Activated CD4-positive, alpha-beta T cell treated with anti-CD3 and anti-CD28 coated beads, Interleukin-2, Interleukin-6, amounts not matched to agents 100 ng/mL and 50 ng/mL, durations not matched to agents 16 hours and 8 hours (primary cell): Measurements from ENCODE around the gene RAB11A.

Source experiments
- DNase-seq: peaks from one replicate; pipeline ENCODE4 v3.0.0-alpha.2; 2020

Gene RAB11A

DNA sequence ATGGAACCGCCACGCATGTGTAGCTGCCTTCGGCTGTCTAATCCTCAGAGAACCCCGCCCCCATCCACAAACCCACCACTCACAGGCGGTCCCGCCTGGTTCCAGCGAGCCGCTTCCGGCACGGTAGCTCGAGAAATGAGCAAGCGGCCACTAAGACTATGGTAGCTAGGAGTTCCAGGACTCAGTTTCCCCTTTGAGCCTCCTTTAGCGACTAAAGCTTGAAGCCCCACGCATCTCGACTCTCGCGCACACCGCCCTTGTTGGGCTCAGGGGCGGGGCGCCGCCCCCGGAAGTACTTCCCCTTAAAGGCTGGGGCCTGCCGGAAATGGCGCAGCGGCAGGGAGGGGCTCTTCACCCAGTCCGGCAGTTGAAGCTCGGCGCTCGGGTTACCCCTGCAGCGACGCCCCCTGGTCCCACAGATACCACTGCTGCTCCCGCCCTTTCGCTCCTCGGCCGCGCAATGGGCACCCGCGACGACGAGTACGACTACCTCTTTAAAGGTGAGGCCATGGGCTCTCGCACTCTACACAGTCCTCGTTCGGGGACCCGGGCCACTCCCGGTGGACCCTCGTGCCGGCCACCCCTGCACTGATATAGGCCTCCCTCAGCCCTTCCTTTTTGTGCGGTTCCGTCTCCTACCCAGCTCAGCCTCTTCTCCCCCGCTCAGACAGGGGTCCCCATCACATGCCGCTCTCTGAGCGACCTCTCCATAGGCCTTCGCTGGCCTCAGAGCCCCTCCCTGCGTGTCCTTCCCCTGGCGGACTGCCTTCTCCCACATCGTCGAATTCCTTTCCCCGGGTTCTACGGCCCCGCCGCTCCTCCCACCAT is at the start of gene RAB11A:
RAB11A (plus strand) TSS at position 366 of the 828 bp plus-strand sequence; CDS start at position 461, 95 bp downstream.
- peak; percentile 97 for DNase-seq

DNA sequence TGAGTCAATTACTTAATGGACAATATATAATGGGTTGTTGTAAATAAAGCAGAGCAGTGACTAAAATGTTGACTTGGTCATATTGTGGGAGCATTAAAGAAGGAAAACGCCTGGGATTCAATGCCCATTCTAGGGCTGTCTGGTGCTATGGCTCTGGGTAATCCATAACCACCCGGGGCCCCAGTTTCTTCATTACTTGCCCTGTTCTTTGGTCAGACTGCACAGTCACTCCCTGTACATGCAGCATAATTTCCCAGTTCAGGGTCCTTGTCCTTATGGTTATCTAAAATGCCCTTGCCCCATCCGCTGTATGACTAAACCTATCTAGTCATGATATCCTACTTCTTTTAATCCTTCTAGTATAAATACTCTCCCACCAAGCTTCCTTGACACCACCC is 49.7 kb upstream of the RAB11A start:
- no peak for DNase-seq

DNA sequence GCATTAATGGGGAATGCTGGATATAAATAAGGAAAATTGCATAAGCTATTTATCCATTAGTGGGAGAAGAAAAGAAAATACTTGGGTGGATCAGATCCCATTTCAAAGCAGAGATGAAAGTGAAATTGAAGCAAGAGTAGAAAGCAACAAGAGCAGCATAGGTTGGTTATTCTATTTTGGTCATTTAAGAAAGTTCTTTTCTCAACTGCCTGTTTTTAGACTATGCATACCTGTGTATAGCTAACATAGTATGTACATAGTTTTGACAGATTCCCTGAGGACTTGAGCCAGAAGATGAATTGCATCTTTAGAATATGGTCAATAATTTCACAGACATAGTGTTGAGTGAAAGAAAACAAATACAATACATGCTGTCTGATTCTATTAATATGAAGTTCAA is 48.2 kb upstream of the RAB11A start:
- DNase-seq = no peak

DNA sequence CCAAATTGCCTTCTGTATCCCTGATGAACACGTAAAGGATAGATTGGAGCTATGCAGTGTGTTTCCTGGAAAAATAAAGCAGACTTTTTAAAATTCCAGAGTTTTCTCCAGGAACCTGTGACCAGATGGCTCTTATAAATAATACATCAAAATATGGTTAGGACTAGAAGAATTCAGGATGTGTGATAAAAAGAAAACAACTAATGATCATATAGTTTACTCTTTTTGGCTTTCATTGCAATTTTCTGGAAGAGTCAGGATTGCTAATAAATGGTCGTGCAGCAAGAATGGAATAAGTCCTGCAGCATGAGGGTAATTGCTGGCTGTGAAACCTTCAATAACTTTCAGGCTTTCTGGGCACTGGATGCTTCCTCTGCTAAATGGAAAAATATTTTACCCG is 47.0 kb upstream of the RAB11A start:
- no peak for DNase-seq

DNA sequence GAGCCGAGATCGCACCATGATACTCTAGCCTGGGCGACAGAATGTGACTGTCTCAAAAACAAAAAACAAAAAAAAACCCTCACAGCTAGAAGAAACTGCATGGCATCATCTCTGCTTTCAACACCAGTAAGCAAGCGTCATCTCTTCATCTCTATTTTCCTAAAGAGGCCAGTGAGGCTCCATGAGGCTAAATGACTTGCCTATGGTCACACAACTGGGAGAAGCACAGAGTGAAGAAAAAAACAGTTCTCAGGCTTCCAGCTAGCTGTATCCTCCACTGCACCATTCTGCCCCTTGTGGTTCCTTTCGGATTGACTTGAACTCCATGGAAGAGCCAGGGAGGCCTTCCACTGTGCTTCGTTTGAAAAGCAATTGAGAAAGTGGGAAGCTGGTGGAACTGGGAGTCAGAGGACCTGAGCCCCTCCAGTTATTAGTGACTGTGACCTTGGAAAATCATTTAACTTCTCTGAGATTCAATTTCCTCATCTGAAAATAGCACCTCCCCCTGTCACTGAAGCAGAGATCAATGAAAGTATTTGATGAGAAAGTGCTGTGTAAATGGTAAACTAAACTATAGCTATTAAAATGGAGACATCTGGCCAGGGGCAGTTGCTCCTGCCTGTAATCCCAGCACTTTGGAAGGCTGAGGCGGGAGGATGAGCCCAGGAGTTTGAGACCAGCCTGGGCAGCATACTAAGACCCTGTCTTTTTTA is 45.1 kb upstream of the RAB11A start:
- DNase-seq = no peak

DNA sequence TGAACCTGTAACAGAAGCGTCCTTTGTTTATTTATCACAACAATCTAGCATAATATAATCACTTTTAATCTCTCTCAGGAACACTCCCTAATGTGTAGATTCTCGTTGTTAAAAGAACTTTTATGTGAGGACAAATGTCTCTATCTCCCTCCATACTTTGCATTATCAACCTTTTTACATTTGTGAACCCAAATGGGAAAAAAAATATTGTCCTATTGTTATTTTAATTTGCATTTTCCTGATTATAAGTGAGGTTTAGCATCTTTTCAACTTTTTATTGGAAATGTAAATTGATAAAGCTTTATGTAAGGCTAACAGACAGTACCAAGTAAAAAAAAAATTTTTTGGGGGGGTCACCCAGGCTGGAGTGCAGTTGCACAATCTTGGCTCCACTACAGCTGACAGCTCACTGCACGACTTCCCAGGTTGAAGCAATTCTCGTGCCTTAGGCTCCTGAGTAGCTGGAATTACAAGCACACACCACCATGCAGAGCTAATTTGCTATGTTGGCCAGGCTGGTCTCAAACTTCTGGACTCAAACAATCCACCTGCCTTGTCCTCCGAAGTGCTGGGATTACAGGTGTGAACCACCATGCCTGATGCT is 44.2 kb upstream of the RAB11A start:
- DNase-seq = no peak

DNA sequence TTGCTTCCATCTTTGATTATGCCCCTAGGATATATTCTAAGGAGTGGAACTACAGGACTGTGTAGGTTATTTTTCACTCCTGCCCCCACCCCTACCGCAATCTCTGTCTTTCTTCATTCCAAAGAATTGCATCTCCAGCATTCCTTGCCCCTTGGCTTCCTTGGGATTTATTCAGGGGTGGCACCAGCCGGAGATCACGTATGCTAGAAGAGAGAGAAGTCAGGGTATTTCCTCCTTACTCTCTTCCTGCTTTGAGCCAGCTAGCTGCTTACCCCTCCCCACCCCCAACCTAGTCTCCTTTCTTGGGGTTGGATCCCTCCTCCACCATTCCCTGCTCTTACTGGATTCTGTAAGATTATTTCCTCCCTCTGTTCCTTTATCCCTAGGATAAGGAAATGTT is 42.2 kb upstream of the RAB11A start:
- DNase-seq = no peak

DNA sequence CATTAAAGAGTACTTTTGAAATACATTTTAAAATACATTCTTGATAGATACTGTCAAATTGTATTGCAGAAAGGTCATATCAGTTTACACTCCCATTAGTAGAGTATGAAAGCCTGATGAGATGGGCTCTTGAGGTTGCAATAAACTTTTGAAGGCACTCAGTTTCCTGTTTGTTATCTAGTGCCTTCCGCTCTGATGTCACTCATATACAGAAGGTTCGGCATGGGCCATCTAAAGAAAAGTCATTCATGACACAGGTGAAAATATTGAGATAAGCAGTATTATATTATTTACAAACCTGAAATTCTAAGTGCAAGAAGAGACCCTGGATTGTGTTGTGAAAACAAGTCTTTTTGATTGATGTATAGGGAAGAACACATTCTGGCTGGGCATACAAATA is 40.7 kb upstream of the RAB11A start:
- DNase-seq = peak; percentile 58

DNA sequence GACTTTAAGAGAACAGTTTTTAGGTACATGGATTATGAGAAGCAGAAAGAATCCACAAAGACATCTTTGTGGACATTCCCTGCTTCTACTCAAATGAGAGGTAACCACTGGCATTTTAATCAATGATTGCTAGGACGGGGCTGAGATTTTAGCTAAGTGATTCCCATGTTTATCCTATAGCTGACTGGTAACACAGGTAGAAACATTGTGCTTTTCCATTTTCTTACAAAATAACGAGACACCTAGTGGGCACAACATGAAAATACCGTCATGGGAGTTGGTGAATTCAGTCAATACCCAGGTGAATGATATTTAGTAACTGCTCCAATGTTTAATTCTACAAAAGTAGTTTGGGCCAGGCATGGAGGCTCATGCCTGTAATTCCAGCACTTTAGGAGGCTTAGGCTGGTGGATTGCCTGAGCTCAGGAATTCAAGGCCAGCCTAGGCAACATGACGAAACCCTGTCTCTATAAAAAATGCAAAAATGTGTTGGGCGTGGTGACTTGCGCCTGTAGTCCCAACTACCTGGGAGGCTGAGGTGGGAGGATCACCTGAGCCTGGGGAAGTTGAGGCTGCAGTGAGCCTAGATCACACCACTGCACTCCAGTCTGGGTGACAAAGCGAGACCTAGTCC is 40.0 kb upstream of the RAB11A start:
- peak; percentile 61 for DNase-seq

DNA sequence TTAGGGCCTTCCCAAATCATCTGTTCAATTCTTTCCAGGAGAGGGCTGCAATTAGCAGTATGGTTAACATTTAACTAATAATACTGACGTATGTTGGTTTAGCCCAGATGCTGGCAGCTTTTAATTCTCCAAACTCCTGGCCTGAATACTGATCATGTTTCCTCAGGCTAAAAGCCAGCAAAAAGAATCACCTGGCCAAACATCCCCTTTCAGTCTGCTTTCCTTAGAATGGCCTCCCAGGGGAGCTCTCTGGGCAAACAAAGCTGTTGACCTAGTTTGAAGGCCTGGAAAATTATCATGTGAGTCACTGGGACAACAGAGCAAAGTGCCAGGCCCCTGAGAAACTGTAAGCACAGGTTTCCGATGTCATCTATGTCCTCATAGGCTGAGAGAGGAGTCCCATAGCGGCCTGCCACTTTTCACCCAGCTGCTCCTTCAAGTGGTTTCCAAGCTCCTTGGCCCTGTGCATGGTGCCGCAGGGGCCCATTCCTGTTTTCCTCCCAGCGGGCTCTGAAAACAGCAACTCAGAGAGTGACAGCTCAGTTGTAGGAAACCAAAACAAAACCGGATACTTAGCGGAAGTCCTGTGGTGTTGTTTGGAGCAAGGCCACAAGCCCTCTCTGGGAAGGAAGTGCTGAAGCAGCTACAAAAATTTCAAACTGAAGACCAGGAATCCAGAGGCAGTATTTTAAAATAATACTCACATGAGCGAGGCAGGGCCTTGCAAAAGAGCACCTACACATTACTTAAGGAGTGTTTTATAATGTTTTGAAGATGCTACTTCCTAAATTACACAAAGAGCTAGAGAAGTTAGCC is 36.5 kb upstream of the RAB11A start:
- DNase-seq = peak; percentile 78

DNA sequence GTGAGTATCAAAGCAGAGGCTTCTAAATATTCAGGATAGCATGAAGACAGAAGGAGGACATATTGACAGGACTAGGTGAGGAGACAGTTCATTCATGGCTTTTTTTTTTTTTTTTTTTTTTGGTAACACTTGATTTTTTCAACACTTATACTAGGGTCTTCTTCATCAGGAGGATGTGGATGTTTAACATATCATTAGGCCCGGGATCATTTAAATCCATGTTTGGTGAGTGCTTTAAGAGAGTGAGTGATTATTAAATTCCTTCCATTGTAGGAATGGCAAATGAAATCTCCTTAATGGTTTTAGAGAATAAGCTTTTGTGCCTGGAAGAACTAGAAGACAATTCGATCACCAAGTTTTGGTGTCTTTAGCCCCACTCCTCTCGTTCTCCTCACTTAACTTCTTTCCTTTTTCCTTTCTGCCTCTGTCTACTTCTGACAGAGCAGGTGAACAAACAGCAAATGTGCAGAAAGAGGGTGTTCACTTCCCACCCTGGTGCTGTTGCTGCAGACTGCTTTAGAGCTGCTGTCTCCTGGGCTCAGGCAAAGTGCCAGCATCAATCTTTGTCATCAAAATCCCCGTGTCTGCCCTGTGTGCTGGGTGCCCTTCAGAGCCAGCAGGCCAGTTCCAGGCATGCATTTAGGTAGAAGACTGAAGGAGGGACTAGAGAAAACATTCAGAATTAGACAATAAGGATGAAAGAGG is 35.6 kb upstream of the RAB11A start:
- DNase-seq = peak; percentile 54

DNA sequence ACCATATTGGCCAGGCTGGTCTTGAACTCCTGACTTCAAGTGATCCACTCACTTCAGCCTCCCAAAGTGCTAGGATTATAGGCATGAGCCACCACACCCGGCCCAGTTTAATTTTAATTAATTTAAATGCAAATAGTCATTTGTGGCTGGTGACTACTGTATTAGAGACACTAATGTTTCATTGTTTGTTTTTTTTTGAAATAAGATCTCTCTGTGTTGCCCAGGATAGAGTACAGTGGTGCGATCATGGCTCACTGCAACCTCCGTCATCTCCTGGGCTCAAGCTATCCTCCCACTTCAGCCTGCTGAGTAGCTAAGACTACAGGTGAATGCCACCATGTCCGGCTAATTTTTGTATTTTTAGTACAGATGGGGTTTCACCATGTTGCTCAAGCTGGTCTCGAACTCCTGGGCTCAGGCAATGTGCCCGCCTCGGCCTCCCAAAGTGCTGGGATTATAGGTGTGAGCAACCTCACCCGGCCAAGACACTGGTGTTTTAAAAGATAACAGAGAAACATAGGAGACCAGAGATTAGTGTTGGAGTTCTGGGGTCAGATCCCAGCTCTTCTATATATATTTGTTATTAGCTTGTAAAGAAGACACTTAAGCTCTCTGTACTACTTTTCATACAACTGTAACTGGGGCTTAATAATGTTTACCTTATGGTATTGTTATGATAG is 34.5 kb upstream of the RAB11A start:
- no peak for DNase-seq

DNA sequence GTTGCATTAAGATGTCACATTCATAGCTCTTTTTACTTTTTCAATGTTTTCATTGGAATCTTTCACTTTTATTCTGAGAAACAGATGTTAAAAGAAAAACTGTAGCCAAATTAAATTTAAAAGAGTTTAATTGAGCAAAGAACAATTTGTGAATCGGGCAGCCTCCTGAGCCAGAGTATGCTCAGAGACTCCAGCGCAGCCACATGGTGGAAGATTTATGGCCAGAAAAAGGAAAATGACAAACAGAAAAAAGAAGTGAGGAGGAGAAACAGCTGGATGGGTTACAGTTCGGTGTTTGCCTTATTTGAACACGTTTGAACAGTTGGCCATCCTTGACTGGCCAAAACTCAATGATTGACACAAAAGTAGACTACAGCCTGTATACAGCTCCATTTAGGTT is 33.8 kb upstream of the RAB11A start:
- DNase-seq = no peak

DNA sequence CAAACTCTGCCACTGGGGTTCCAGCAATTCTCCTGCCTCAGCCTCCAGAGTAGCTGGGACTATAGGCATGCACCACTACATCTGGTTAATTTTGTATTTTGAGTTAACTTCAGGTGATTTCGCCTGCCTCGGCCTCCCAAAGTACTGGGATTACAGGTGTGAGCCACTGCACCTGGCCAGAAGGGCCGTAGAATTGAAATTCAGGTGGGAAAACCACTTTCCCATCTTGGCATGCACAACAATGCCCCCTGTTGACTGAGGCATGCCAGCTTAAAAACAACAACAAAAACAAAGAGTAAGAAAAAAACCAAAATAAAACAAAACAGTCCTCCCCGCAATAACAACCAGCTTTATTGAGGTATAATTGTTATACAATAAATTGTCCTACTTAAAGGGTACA is 32.6 kb upstream of the RAB11A start:
- no peak for DNase-seq

DNA sequence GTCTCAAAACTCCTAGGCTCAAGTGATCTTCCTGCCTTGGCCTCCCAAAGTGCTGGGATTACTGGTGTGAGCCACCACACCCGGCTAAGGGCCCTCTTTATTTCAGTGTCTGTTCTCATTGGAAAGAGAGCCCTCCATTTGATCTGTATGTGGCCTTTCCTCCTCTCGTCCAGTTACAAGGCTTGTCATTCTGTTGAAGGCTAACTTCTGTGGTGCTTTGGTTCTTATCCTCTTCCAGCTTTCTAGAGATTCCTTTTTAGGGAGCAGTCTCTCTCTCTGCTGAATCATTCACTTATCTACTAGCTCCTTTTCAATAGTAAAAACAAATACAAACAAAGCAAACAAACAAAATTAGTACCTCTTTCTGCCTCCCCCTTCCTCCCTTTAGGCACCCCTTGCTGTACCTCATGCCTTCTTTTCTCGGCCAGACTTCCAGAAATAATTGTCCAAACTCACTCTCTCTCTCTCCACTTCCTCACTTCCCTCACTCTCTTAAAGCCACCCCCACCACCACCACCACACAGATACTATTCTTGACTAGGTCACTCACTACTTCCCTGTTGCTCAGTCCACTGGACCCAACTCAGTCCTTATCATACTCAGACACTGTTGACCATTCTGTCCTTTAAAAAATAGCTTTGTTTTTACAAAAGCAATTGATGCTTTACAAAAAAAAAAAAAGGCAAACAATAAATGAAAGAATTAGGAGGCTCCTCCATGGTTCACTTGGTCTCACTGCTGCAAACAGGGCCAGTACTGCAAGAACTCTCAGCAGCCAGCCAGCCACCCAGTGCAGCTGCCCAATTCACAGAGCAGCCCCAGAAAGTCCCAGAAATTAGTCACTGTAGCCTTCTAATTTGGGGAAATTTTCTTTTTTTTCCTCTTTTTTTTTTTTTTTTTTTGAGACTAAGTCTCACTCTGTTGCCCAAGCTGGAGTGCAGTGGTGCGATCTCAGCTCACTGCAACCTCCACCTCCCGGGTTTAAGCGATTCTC is 31.7 kb upstream of the RAB11A start:
- DNase-seq = no peak

DNA sequence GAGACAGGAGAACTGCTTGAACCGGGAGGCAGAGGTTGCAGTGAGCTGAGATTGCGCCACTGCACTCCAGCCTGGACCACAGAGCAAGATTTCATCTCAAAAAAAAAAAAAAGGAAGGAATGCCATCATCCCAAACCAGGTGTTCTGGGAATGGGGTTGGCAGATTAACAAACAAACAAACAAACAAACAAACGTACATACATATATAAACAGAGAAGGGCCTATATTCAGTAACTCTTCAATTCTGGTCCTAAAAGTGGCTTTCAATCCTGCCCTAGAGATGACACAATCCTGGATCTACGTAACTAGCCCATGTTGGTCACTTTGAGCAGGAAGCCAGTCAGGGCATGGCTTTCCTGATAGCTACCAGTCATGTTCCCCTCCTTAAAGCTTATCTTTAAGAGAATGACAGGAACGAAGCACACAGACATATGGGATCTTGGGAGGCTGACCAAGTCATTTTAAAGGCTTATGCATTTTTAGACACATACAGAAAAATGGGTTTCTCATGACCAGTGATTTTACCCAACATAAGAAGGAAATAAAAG is 29.9 kb upstream of the RAB11A start:
- no peak for DNase-seq

DNA sequence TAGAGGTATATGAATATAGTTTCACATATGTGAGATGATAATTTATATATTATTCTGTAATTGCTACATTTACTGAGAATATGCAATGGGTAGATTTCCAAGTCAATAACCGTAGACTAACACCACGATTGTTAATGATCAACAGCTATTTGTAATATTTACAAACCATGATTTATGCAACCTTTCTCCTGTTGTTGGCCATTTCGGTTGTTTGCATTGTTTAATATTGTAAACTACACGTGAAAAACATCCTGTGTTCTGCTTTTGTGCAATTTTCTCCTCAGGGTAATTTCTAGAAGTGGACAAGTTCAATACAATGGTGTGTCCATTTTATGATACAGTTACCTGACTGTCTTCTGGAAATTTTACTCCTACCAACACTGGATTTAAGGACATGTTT is 29.3 kb upstream of the RAB11A start:
- no peak for DNase-seq

DNA sequence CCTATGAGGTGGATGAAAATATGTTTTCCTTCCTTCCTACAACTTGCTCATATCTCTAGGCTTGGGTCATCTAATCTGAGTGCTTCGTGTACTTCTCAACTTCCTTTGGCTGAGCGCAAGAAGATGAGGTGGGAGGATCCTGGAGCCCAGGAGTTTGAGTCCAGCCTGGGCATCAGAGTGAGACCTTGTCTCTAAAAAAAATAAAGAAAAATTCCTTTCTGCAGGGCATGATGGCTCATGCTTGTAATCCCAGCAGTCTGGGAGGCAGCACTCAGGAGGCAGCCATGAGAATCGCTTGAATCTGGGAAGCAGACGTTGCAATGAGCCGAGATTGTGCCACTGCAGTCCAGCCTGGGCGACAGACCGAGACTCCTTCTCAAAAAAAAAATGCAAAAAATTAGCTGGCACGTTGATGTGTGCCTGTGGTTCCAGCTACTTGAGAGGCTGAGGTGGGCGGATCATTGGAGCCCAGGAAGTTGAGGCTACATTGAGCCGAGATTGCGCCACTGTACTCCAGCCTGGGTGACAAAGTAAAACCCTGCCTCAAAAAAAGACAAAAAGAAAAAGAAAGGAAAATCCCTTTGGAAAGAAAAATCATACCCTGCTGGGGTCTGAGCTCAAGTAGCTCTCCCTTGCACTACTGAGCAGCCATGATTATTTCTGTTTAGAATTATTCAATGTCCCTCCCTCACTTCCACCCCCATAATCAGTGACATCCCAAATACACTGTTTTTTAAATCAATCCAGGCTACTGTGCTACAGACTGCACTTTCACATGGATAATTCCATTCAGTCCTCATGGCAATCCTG is 28.0 kb upstream of the RAB11A start:
- DNase-seq = no peak
